NCI-H2171 (cell line): ENCODE data around the gene NUP210L.

Experiments used
- DNase-seq: peaks from one replicate; lab custom pipeline; 2025; lab: John Stamatoyannopoulos, UW

NUP210L gene

DNA sequence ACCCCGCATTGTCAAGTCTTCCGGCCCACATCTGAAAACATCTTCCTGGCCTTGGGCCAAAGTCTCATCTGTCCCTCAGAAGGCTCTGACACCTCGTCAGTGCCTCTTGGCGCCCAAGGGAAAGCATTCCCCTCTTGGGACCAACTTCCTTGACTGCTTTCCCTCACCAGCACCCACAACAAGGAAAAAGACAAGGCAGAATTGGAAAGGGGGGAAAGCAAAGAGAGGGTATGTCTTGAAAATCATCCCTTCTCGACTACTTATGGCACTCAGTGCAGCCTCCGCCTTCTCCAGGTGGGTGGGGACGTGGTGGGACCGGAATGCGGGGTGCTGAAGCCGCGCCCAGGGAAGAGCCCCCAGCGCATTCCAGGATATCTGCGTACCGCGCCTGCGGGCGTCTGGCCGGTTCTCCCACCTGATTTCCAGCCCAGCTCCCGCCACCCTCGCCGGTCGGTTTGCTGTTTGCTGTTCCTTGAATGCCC is 191.0 kb downstream of the NUP210L start:
- peak; percentile 76 for DNase-seq

DNA sequence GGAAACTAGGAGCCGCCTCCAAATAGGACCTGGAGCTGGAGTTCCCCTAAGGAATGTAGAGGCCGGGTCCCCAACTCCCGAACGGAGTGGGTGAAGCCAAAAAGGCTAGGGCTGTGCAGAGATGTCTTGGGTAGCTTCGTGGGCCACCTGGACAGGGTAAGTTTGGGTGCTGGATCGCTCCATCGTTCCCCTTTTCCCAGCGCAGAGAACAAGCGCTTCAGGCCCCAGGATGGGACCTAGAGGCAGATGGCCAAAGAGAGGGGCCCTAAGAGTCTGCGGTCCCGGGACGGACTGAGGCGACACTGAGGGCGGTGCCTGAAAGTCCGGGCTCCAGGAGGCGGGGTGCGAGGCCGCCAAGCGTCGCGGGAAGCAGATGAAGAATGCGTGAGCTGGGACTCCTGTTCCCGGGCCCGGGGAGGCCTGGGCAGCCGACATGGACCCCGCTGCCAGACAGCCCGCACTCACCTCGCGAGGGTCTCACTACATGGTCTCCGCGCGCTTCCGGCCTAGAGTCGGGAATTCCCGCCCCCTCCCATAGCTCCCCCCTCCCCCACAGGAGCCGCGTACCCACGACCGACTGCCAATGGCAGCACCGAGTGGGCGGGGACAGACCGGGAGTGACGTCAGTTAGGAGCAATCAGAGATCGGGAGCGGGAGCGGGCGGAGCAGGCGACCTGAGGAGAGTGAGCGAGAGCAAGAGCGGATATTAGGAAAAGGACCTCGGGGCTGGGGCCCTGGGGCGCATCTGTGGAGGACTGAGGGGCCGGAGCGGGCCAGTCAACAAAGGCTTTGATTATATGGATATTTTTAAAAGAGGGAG is 191.6 kb downstream of the NUP210L start, which contains the start of gene SLC39A1:
SLC39A1 (minus strand) TSS at position 508 of the 820 bp plus-strand sequence. CDS start 822 bp downstream, outside the sequence.
- DNase-seq = peak; percentile 98

DNA sequence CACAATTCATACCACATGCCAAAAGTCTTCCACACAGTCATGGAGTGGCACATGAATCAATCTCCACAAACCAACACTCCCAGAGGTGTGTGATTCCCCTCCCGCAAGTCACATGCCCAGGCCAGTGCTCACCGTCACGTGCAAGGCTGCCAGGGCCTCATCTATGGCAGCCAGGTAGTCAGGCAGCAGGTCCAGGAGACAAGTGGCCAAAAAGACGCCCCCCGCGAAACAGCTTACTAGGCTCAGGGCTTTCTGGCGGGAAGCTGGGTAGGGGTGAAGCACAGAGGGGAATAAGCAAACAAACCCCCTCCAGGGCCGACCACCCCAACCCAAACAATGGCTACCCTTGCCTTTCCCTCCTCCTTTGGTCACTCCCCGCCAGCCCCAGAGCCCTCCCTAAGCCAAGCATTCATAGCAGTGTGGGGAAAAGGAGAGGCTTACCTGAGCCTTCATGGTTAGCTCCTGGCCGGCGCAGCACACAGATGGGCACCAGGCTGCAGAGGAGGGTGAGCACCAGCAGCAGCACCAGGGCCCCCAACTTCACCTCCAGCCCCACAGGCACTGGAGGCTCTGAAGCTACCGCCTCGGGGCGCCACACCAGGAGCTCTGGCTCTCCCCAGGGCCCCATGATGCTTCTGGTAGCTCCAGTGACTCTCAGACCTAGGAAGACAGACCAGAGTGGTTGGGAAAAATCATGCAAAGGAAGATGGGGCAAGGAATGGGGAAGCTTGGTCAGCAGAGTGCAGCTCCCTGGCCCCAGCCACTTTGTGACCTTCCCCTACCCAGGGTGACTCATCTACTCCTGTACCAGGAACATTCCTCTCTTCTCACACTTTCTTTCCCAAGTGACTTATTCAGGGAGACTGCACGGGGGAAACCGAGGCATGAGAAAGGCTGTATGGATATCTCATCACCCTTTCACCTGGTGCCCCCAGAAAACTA is 192.5 kb downstream of the NUP210L start:
- no peak for DNase-seq

DNA sequence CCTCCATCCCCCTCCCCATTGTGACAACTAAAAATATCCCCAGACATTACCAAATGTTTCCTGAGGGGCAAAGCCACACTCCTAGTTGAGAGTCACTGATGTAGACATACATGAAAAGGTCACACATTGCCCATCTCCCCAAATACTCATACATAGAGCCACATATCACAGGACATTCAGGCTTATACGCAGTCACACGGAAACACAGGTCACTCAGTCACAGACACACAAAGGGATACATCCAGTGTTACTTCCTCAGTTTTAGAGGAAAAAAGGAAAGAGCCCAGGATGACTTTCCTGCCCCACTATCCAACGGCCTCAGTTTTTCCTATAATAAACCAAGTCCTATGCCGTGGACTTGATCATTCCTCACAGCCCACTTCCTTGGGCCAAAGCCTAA is 193.5 kb downstream of the NUP210L start:
- DNase-seq = no peak

DNA sequence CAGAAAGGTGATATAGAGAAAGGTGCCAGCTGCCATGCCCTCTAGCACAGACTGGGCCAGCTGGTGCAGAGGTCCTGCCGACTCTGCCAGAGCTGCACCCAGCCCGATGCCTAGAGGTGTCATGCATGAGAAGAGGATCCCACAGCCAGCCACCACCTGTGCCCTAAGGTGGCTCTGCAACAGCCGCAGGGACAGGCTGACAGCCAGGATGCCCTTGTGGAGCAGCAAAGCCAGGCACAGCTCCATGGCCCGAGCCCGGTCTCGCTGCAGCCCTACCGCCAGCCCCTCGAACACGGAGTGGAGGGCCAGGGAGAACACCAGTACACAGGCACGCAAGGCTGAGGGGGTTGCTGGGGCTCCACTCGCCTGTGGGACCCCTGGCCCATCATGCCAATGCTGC is 194.7 kb downstream of the NUP210L start:
- no peak for DNase-seq

DNA sequence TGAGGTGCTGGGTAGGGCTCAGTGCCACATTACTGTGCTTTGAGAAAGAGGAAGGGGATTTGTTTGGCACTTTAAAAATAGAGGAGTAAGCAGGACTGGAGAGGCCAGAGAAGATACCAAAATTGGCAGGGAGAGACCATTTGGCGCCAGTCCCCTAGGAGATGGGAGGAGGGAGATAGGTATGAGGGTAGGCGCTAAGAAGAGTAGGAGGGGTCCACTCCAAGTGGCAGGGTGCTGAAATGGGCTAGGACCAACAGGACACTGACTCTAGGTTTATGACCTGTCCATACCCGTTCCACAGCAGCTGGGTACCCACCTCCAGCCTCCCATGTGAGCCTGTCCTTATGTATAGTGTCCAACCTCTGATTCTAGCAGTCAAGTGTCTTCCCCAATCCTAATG is 195.4 kb downstream of the NUP210L start:
- DNase-seq = no peak

DNA sequence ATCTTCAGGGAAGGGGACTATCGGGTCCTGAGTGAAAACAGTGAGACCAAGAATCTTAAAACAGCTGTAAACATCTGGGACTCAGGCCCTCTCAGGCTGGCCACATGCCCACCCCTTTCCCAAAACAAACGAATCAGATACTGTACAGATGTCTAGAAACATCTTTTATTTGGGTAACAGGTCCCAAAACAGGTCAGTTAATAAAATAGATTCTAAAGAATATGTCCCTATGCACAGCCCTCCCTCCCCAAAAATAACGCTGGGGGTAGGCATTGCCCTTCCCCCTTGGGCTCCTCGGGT is 196.0 kb downstream of the NUP210L start:
- DNase-seq = no peak

DNA sequence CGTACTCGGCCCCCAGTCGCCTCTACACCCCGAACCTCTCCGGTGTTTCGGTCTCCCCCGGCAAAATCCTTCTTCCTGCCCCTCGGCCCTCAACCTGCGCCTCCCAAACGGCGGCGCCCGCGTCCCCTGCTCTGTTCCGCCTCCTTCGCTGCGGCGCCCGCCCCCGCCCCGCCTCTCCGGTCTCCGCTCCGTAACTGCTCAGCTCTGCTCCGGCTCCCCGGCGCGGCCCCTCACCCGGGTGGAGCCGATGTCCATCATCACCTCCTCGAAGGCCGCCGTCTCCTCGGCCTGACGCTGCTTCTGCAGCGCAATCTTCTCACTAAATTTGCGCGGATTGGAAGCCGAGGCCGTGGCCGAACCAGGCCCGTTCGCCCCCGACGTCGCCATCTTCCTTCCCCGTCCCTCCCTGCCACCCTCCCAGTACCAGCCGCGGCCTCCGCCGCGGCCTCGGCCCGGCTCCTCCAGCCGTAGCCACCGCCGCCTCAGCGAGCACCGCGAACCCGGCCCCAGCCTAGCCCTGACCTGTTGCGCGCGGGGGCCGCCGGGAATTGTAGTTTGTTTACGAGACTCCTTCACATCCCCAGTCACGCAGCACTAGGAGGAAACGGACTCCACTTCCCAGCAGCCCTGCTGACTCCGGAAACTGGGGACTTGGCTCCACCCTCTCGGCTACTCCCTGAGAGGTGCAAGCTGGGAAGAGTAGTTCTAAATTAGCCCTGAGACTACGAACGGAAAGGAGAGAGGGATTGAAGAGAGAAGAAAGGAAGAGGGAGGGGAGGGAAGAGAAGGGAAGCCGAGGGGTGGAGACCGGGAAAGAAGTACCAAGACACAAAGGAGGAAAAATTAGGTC is 196.5 kb downstream of the NUP210L start, which contains the start of gene CRTC2:
CRTC2 (minus strand) TSS at position 502 of the 850 bp plus-strand sequence; CDS start at position 387, 115 bp downstream.
- peak; percentile 97 for DNase-seq

DNA sequence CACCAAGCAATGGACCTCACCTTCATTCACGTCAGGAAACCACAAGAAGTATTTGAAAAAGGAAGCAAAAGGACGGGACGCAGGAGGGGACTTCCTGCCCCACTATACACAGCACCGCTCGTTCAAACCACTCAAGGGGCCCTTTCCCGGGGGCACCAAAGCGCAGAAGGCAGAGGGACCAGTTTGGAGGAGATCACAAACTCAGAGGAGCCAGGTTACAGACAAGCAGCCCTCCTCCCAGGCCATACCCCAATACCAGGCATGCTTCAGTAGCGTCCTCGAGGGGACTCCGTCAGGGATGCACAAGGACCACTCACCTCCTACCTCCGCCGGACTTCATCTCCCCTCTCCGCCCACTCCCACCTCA is 197.1 kb downstream of the NUP210L start:
- DNase-seq = no peak

DNA sequence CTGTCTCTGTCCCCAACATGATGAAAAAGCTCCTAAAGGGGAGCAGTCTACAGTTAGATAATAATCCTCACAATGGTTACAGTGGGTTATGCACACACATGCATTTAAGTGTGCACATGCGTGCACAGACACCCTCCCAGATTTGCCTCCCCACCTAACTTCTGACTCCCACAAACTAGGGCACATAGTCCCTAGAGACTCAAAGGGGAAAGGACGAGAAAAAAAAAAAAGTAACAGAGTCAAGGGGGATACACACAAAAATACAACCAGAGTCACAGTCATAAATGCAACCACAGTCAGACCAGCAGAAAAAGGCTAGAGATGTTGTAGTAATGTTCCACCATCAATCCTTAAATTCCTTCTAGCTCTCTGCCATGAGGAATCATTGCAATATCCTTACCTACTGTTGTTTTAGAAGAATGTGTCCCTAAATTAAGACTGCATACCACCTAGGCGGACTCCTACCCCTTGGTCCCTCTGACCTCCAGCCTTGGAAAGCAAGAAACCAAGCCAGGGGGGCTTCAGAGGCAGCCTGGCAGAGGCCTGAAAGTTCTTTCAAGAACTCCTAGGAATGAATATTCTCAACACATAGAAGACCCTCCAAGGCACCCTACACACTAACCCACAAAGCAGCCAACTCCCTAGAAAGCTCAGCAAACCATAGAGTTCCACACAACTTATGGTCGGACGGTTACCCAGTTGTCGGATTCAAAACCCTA is 197.7 kb downstream of the NUP210L start:
- no peak for DNase-seq

DNA sequence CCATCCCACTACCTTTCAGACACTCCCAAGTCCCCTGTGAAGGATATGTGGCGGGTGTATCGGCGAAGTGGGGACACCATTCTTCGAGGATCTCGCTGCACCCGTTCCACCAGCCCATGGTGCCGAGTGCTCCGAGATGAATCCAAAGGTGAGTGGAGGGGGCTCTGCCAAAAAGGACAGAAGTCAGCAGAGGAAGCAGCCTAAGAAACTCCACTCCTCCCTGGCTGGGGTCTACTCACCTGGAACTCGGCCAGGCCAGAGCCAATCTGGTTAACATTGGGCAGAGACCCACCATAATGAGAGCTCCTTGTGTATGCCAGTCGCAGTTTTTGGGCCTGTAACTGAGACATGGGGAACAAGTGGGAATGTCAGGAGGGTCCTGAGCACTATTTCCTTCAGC is 200.0 kb downstream of the NUP210L start:
- no peak for DNase-seq

DNA sequence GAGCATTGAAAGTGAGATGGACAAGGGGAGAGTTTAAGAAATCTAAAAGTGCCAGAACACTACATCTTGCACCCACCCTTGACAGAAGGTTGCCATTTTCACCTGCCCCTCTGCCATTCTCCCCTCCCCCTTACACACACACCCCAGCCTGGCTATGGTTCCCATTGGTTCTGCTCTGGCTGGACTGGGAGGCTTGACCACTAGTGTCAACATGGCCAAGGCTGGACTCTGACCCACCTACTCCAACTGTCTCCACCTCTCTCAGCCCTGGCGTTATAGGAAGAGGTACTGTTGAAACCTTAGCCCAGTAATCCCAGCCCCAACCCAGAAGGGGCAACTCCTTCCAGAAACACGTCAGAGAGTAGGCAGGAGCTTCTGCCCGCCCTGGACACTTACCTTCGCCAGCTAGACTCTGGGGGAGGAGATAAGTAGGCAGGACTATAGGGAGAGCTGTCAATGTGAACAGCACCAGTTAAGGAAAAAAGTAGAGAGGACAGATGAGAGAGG is 201.0 kb downstream of the NUP210L start:
- DNase-seq = no peak

DNA sequence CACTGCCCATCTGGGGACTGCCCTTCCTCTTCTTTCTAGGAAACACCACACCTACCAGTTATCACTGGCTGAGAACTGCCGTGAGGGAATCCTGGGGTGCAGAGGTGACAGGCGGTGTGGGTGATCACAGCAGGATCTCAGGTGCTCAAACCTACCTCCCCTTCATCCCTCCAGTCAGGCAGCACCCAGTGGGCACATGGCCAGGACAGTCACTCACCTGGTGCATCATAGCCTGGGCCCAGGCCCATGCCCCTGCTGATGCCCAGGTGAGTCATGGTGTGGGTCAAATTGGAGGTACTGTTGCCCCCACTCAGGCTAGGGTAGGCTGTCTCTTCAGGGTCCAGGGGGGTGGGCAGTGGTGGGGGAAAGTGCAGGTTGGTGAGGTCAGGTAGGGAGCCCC is 203.1 kb downstream of the NUP210L start:
- DNase-seq = no peak

DNA sequence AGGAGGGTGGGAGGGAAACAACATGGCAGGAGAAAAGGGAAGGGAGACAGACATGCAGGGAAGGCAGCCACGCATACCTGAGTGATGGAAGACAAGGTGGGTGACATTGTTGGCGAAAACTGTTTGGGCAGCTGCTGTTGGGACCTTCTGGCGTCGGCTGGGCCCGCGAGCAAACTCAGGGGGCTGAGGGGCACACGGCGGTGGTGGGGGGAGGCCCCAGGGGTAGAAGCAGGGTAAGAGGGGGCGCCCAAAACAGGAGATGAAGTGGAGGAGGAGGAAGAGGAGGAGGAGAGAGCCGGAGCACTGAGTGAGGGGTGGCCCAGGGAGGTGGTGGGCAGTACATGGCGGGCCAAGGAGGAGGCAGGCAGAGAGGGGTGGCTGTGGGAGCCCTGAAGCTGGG is 203.7 kb downstream of the NUP210L start:
- DNase-seq = no peak

DNA sequence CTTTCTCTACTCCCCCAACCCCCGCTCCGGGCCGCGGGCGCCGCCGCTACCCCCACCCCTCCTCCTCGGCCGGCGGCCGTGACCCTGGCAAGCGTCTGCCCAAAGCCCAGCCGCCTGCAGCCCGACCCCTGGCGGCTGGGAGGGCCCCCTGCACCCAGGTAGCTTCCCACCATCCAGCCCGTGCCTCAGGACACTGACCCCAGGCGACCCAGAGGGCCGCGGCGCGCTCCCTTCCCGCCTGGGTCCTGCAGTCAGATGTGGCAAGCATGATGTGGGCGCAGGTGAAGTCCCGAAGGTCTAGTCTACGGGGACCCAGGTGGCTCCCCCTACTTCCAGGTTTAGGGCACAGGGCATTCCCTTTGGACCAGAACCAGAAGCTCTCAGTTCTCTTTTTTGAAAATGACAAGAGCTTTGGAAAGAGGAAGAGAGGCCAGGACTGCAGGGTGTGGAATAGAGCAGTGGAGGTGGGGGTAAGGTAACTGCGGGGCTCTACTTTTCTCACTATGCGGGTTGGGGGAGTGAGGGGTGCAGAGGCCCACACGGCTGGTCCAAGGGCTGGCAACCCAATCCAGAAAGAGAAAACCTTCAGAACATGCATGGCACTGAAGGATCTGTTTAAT is 208.1 kb downstream of the NUP210L start, which contains the start of gene DENND4B:
DENND4B (minus strand) TSS at position 97 of the 620 bp plus-strand sequence. CDS start 2,344 bp downstream, outside the sequence.
- peak; percentile 69 for DNase-seq

DNA sequence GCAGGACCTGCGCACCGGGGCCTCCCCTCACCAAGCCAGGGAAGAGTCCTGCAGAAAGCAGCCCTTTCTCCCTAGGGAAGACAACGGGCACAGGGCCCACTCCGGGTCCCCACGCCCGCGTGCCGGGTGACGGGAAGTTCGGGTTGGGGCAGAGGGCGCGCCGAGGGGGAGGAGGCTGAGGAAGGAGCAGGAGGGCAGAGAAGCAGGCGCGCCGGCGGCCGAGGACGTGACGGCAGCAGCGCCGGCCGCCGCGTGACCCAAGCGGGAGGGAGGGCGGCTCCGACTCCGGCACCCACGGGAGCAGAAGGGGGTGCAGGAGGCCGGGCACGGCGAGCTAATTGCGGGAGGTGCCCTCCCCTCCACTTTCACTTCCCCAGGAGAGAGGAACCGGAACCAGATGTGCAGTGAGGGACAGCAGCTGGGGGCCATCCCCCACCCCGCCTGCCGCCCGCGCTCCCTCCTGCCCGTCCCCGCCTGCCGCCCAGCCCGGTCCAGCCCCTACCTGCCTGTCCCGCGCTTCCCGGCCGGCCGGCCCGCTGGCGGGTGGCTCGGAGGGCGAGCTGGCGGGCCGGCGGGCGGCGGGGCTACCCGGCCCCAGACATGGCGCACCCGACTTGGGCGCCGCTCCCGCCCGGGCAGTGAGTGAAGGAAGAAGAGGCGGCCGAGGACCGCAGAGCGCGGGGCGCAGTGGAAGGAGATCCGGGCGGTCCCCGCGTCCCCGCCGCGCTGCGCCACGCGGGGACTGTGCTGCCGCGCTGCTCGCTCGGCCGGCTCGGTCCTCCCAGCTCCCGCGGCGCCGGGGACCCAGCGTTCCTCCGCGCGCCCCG is 208.9 kb downstream of the NUP210L start:
- peak; percentile 48 for DNase-seq

DNA sequence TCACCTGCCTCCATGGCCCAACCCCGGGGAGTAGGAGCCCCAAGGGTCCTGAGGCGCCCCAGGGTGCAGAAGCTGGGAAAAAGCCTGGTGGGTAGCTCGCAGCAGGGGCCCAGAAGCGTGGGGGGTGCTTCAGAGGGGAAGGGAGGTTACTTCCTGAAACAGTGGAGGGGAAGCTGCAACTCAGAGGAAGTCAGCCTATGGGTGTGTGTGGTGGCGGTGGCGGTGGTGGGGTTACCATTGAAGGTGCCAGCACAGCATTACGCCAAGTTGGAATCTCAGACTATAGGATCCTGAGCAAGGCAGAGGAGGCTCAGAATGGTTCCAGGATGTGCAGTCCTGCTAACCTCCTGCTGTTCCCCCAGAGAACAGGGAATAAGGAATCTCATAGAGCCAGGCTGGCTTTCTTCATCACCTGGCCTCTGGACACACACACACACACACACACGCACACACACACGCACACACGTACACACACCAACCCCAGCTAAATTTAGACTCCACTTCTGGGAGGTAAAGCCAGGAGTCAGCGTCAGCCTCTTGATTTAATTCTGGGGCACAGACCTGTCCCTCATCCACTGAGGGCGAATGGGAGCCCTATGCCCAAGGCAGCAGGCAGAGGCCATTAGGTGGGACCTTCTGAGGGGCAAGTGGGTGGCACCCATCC is 209.6 kb downstream of the NUP210L start:
- no peak for DNase-seq

DNA sequence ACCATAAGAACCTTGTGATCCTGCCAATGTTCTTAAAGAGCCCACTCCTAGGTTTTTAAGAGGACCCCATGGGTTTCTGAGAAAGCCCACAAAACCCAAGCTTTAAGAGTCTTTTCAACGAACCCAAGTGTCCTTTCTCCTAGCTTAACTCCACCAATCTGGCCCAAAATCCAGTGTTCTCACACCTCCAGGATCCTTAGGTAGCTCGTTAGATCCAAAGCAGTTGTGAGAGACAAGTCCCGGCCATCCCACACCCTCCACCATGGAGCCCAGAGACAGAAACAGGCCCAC is 210.1 kb downstream of the NUP210L start:
- no peak for DNase-seq
